ENCODE results near the gene VGLL4. TPM values are rescaled to one million over a fixed set of nuclear protein-coding genes. Genes with fewer than 3 reads are reported as not detected.

Gene VGLL4
- polyA plus RNA-seq, 3 donors from 2014 or later, result 11.9 to 44.4 (median 25.6) TPM

GRCh38 chr3:11642431-11643191 lies 1.1 kb downstream of the VGLL4 start:
- Mint-ChIP-seq H3K4me1 (peaks cover 48 to 62% of the 10 kb centered on the region in 2 donors), H3K36me3 (no peaks in the 10 kb centered on the region), H3K4me3 (peak overlapping the region; percentile 92 to 99 (median 98)), H3K27me3 (ENCODE audit: low read depth in 3 of 3) (peaks cover 13 to 25% (median 13%) of the 10 kb centered on the region in 3 donors), H3K9me3 (no peaks in the 10 kb centered on the region), H3K27ac (peak overlapping the region; percentile 93 to 99 (median 98))
- peak; percentile 74 to 78 (median 76) for DNase-seq

- Mint-ChIP-seq H3K4me3 (peak overlapping the region; percentile 92 to 99 (median 98)), H3K4me1 (peaks cover 55 to 69% of the 10 kb centered on the region in 2 donors), H3K36me3 (no peaks in the 10 kb centered on the region), H3K27me3 (ENCODE audit: low read depth in 3 of 3) (peaks cover 13 to 23% (median 13%) of the 10 kb centered on the region in 3 donors), H3K27ac (peak overlapping the region; percentile 93 to 99 (median 98)), H3K9me3 (no peaks in the 10 kb centered on the region)
- peak; percentile 64 to 68 (median 66) for DNase-seq
These were observed 1.9 kb downstream of the VGLL4 start for GRCh38 chr3:11641683-11642430.

GRCh38 chr3:11641316-11641682 lies 2.4 kb downstream of the VGLL4 start:
- peaks cover 60 to 75% of the 10 kb centered on the region in 2 donors for H3K4me1 Mint-ChIP-seq
- H3K27ac Mint-ChIP-seq, result peak overlapping the region; percentile 93 to 99 (median 98)
- peaks cover 13 to 22% (median 13%) of the 10 kb centered on the region in 3 donors for H3K27me3 Mint-ChIP-seq (ENCODE audit: low read depth in 3 of 3)
- DNase-seq, result no peak
- H3K4me3 Mint-ChIP-seq, result peak overlapping the region; percentile 92 to 99 (median 98)
- no peaks in the 10 kb centered on the region for H3K9me3 Mint-ChIP-seq
- H3K36me3 Mint-ChIP-seq, result no peaks in the 10 kb centered on the region

- Mint-ChIP-seq H3K9me3 (no peaks in the 10 kb centered on the region), H3K36me3 (no peaks in the 10 kb centered on the region), H3K4me1 (peaks cover 69 to 86% of the 10 kb centered on the region in 2 donors), H3K27ac (peak overlapping the region; percentile 93 to 99 (median 98)), H3K4me3 (peak overlapping the region; percentile 68 to 98 (median 96)), H3K27me3 (ENCODE audit: low read depth in 3 of 3) (peaks cover 13 to 22% (median 13%) of the 10 kb centered on the region in 3 donors)
- no peak for DNase-seq
These were observed 3.6 kb downstream of the VGLL4 start for GRCh38 chr3:11640009-11640673.

GRCh38 chr3:11638495-11639358 lies 5.0 kb downstream of the VGLL4 start:
- Mint-ChIP-seq H3K9me3 (no peaks in the 10 kb centered on the region), H3K36me3 (no peaks in the 10 kb centered on the region), H3K27ac (peak overlapping the region in 5 of 6 donors; percentile 14 to 98 (median 71)), H3K27me3 (ENCODE audit: low read depth in 3 of 3) (peaks cover 13 to 22% (median 13%) of the 10 kb centered on the region in 3 donors), H3K4me1 (peaks cover 78 to 93% of the 10 kb centered on the region in 2 donors), H3K4me3 (peak overlapping the region in 2 of 5 donors; percentile 13 to 30)
- no peak for DNase-seq

- DNase-seq, result no peak
- H3K27ac Mint-ChIP-seq, result peak overlapping the region in 4 of 6 donors; percentile 35 to 71 (median 63)
- peaks cover 83 to 93% of the 10 kb centered on the region in 2 donors for H3K4me1 Mint-ChIP-seq
- H3K9me3 Mint-ChIP-seq, result no peaks in the 10 kb centered on the region
- H3K36me3 Mint-ChIP-seq, result no peaks in the 10 kb centered on the region
- H3K27me3 Mint-ChIP-seq (ENCODE audit: low read depth in 3 of 3), result peaks cover 8 to 16% (median 13%) of the 10 kb centered on the region in 3 donors
- peak overlapping the region in 1 of 5 donors; percentile 45 for H3K4me3 Mint-ChIP-seq
These were observed 5.7 kb downstream of the VGLL4 start for GRCh38 chr3:11637901-11638458.

- no peaks in the 10 kb centered on the region for H3K27me3 Mint-ChIP-seq (ENCODE audit: low read depth in 3 of 3)
- H3K27ac Mint-ChIP-seq, result no peak overlapping the region
- peaks cover 91 to 100% of the 10 kb centered on the region in 2 donors for H3K4me1 Mint-ChIP-seq
These were observed 7.3 kb downstream of the VGLL4 start for GRCh38 chr3:11636394-11636770.

GRCh38 chr3:11635680-11636393 lies 7.9 kb downstream of the VGLL4 start:
- Mint-ChIP-seq H3K36me3 (no peaks in the 10 kb centered on the region), H3K4me3 (no peak overlapping the region), H3K4me1 (peaks cover 93 to 100% of the 10 kb centered on the region in 2 donors), H3K27me3 (ENCODE audit: low read depth in 3 of 3) (no peaks in the 10 kb centered on the region), H3K9me3 (no peaks in the 10 kb centered on the region), H3K27ac (no peak overlapping the region)
- DNase-seq, result no peak

More at GRCh38 chr3:11636394-11636770, 7.3 kb downstream of the VGLL4 start:
- DNase-seq, result no peak
- no peaks in the 10 kb centered on the region for H3K36me3 Mint-ChIP-seq
- H3K4me3 Mint-ChIP-seq, result no peak overlapping the region
- no peaks in the 10 kb centered on the region for H3K9me3 Mint-ChIP-seq

- peaks cover 87 to 98% of the 10 kb centered on the region in 2 donors for H3K4me1 Mint-ChIP-seq
- H3K4me3 Mint-ChIP-seq, result no peak overlapping the region
- DNase-seq, result no peak
- H3K9me3 Mint-ChIP-seq, result no peaks in the 10 kb centered on the region
- H3K27ac Mint-ChIP-seq, result peak overlapping the region in 1 of 6 donors; percentile 43
- H3K36me3 Mint-ChIP-seq, result no peaks in the 10 kb centered on the region
- H3K27me3 Mint-ChIP-seq (ENCODE audit: low read depth in 3 of 3), result no peaks in the 10 kb centered on the region
These were observed 8.6 kb downstream of the VGLL4 start for GRCh38 chr3:11634974-11635612.

GRCh38 chr3:11634081-11634635 lies 9.6 kb downstream of the VGLL4 start:
- no peak for DNase-seq
- peak overlapping the region; percentile 22 to 64 (median 33) for H3K4me3 Mint-ChIP-seq
- no peaks in the 10 kb centered on the region for H3K36me3 Mint-ChIP-seq
- peak overlapping the region in 4 of 6 donors; percentile 5 to 48 (median 19) for H3K27ac Mint-ChIP-seq
- peaks cover 83 to 98% of the 10 kb centered on the region in 2 donors for H3K4me1 Mint-ChIP-seq
- no peaks in the 10 kb centered on the region for H3K27me3 Mint-ChIP-seq (ENCODE audit: low read depth in 3 of 3)
- H3K9me3 Mint-ChIP-seq, result no peaks in the 10 kb centered on the region

GRCh38 chr3:11632966-11633365 lies 10.7 kb downstream of the VGLL4 start:
- Mint-ChIP-seq H3K9me3 (no peaks in the 10 kb centered on the region), H3K27ac (peak overlapping the region in 5 of 6 donors; percentile 8 to 55 (median 30)), H3K27me3 (ENCODE audit: low read depth in 3 of 3) (no peaks in the 10 kb centered on the region), H3K4me3 (peak overlapping the region in 1 of 5 donors; percentile 15), H3K36me3 (no peaks in the 10 kb centered on the region), H3K4me1 (peaks cover 73 to 95% of the 10 kb centered on the region in 2 donors)
- DNase-seq, result no peak
